Astrocyte of the spinal cord (primary cell): ENCODE results near the gene FRMD4A.
A peak's percentile ranks its signal among the peaks of the same experiment; 100 is the strongest.

ENCODE experiments used
- DNase-seq: peaks from one replicate; pipeline ENCODE4 v3.0.0; 2011; ENCODE audit warnings: low read depth, low spot score
- H3K4me3 ChIP-seq: 2 replicates; pipeline ENCODE4 v1.5.1; 2011; ENCODE audit warnings: low read depth, mild to moderate bottlenecking, low read length, moderate library complexity
- CTCF ChIP-seq: IDR thresholded peaks from 2 replicates; pipeline ENCODE4 v1.5.1; 2012; ENCODE audit warnings: low read depth, mild to moderate bottlenecking, low read length, inconsistent platforms
- in situ Hi-C: cut with HindIII; loops from 2 replicates; pipeline ENCODE4 v1.10.0; 2017; ENCODE audit warnings: low sequenced_read_pairs

Gene FRMD4A

GRCh38 chr10:13970236-13970956, 360.3 kb downstream of the FRMD4A start:
- no peak for TF ChIP-seq CTCF
- in situ Hi-C loops, result no loop called here
- DNase-seq, result no peak

GRCh38 chr10:13969792-13970140, 361.0 kb downstream of the FRMD4A start:
- no peak for DNase-seq
- H3K4me3 ChIP-seq, result no peak overlapping the region
- no peak for TF ChIP-seq CTCF
- in situ Hi-C loops, result no loop called here

More at GRCh38 chr10:13970236-13970956, 360.3 kb downstream of the FRMD4A start:
- H3K4me3 ChIP-seq, result no peak overlapping the region

DNA sequence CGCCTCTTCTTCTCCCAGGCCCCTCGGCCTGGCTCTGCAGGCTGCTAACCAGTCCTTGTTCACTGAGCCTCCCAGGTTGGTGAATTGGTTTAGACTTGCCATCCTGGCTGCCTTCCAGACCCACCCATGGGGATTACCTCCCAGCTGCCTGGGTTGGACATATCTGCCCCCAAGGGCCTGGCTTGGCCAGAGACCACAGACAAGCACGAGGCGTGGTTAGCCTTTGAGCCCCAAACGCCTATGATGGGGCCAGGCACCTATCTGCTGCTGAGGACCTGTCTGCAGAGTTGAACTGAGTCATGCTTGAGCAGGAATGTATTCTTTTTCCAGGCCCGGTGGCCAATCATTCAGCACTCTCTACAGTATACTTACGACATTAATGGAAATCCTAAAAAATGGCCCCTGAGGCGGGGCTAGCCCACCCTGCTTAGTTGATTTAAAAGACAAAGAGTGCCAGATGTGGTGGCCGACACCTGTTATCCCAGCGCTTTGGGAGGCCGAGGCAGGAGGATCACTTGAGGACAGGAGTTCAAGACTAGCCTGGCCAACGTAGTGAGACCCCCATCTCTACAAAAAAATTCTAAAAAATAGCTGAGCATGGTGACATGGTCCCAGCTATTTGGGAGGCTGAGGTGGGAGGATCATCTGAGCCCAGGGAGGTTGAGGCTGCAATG, 361.5 kb downstream of the FRMD4A start:
- DNase-seq, result no peak
- in situ Hi-C loops, result no loop called here
- no peak overlapping the region for H3K4me3 ChIP-seq
- TF ChIP-seq CTCF, result no peak

DNA sequence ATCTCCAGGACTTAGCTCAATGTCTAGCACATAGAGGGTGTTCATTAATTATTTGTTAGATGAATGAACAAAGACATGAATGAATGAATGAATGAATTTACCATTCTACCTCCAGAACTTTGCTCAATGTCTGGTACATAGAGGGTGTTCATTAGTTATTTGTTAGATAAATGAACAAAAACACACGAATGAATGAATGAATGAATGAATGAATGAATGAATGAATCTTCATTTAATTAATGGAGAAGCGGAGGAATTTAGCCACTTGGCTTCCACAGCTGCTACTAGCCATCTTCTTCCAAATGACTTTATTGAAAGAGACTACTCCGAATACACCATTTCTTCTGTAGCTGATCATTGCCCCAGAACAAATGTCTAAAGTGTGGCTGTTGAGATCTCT, 368.9 kb downstream of the FRMD4A start:
- no peak for TF ChIP-seq CTCF
- in situ Hi-C loops, result no loop called here
- no peak overlapping the region for H3K4me3 ChIP-seq
- DNase-seq, result no peak

GRCh38 chr10:13961097-13961496, 369.6 kb downstream of the FRMD4A start:
- in situ Hi-C loops, result no loop called here
- H3K4me3 ChIP-seq, result no peak overlapping the region
- TF ChIP-seq CTCF, result no peak
- DNase-seq, result peak; percentile 96

GRCh38 chr10:13960603-13961002, 370.1 kb downstream of the FRMD4A start:
- no peak for TF ChIP-seq CTCF
- no peak for DNase-seq
- H3K4me3 ChIP-seq, result no peak overlapping the region
- in situ Hi-C loops, result no loop called here
